ENCODE measurements around the gene DRC7.

DNA sequence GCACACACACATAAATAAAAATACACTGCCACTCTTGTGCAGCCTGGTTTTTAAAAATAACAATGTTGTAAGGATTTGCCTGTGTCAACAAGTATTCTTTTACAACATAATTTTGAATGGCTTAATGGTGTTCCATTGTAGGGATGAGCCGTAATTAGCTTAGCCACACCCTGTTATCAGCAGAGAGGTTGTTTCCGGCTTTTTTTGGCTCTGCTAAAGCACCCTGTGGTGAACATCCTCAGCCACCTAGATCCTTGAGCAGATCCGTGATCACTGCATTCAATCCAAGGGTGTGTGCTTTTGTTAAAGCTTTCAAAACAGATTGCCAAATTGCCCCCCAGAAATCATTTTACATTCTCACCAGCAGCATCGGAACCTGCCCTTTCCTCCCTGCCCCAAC is 47.9 kb downstream of the DRC7 start:
- TF ChIP-seq CTCF (conservative IDR thresholded peaks at IDR 0.05; ENCODE audit: low read depth, low read length): no peak
- no peak for TF ChIP-seq EZH2phosphoT487 (IDR thresholded peaks at IDR 0.05; ENCODE audit: borderline replicate concordance, low read length)

All from PC-3 (cell line).